ENCODE data around the gene GPR62. TPM values are rescaled to one million over a fixed set of nuclear protein-coding genes. Genes with fewer than 3 reads are reported as not detected.

The GPR62 gene
- total RNA-seq, 6 experiments from 2014 or later: 0.07 to 0.10 TPM; not detected in 4

GRCh38 chr3:51954105-51954504 lies 1.1 kb upstream of the GPR62 start:
- Mint-ChIP-seq H3K4me3 (no peak overlapping the region), H3K4me1 (ENCODE audit: low read depth) (peaks cover 20% of the 10 kb centered on the region), H3K27ac (peak overlapping the region; percentile 53; the same call in 1 of the 2 replicates), H3K36me3 (ENCODE audit: low read depth) (peaks cover 5% of the 10 kb centered on the region; the same call in 1 of the 2 replicates), H3K27me3 (ENCODE audit: insufficient read depth) (no peaks in the 10 kb centered on the region; the same call in none of the 2 replicates), H3K9me3 (no peaks in the 10 kb centered on the region)
- no peak for TF ChIP-seq CTCF (IDR thresholded peaks at IDR 0.05)
- no peak for DNase-seq

- H3K27ac Mint-ChIP-seq: no peak overlapping the region
These were observed 468 bp upstream of the GPR62 start for GRCh38 chr3:51954713-51955112.

GRCh38 chr3:51955893-51956770 lies 951 bp downstream of the GPR62 start:
- no peak overlapping the region for H3K27ac Mint-ChIP-seq
- no peak for DNase-seq
- H3K9me3 Mint-ChIP-seq: no peaks in the 10 kb centered on the region
- no peaks in the 10 kb centered on the region; the same call in none of the 2 replicates for H3K27me3 Mint-ChIP-seq (ENCODE audit: insufficient read depth)
- peak; percentile 61 for TF ChIP-seq CTCF (IDR thresholded peaks at IDR 0.05)
- peaks cover 5% of the 10 kb centered on the region; the same call in 1 of the 2 replicates for H3K36me3 Mint-ChIP-seq (ENCODE audit: low read depth)
- peaks cover 20% of the 10 kb centered on the region for H3K4me1 Mint-ChIP-seq (ENCODE audit: low read depth)
- no peak overlapping the region for H3K4me3 Mint-ChIP-seq

More at GRCh38 chr3:51954713-51955112, 468 bp upstream of the GPR62 start:
- DNase-seq: no peak
- Mint-ChIP-seq H3K4me1 (ENCODE audit: low read depth) (peaks cover 20% of the 10 kb centered on the region), H3K4me3 (no peak overlapping the region), H3K27me3 (ENCODE audit: insufficient read depth) (no peaks in the 10 kb centered on the region; the same call in none of the 2 replicates), H3K36me3 (ENCODE audit: low read depth) (peaks cover 5% of the 10 kb centered on the region; the same call in 1 of the 2 replicates), H3K9me3 (no peaks in the 10 kb centered on the region)
- no peak for TF ChIP-seq CTCF (IDR thresholded peaks at IDR 0.05)

GRCh38 chr3:51957520-51958205 lies 2.5 kb downstream of the GPR62 start:
- peaks cover 16% of the 10 kb centered on the region for H3K4me1 Mint-ChIP-seq (ENCODE audit: low read depth)
- H3K27me3 Mint-ChIP-seq (ENCODE audit: insufficient read depth): no peaks in the 10 kb centered on the region; the same call in none of the 2 replicates
- no peaks in the 10 kb centered on the region for H3K9me3 Mint-ChIP-seq
- no peak overlapping the region for H3K27ac Mint-ChIP-seq
- H3K4me3 Mint-ChIP-seq: no peak overlapping the region
- H3K36me3 Mint-ChIP-seq (ENCODE audit: low read depth): peaks cover 5% of the 10 kb centered on the region; the same call in 1 of the 2 replicates
- no peak for DNase-seq
- peak; percentile 45 for TF ChIP-seq CTCF (IDR thresholded peaks at IDR 0.05)

GRCh38 chr3:51958603-51959521 lies 3.7 kb downstream of the GPR62 start:
- Mint-ChIP-seq H3K27ac (no peak overlapping the region), H3K9me3 (no peaks in the 10 kb centered on the region), H3K27me3 (ENCODE audit: insufficient read depth) (no peaks in the 10 kb centered on the region; the same call in none of the 2 replicates), H3K36me3 (ENCODE audit: low read depth) (peaks cover 5% of the 10 kb centered on the region; the same call in 1 of the 2 replicates), H3K4me1 (ENCODE audit: low read depth) (peaks cover 10% of the 10 kb centered on the region), H3K4me3 (no peak overlapping the region)
- no peak for TF ChIP-seq CTCF (IDR thresholded peaks at IDR 0.05)
- DNase-seq: no peak

All from HFFc6 (cell line).